HG03175 (cell line): ENCODE data around the gene BCL11B.

ENCODE experiments used
- ATAC-seq: cut with Tn5 transposase; IDR thresholded peaks from one replicate; pipeline ENCODE4 v1.9.1; 2021; ENCODE audit warnings: mild to moderate bottlenecking, moderate library complexity; ENCODE audit not compliant: unreplicated experiment

BCL11B gene

GRCh38 chr14:99123208-99123870, 148.7 kb downstream of the BCL11B start:
- no peak for ATAC-seq

GRCh38 chr14:99122521-99123125, 149.4 kb downstream of the BCL11B start:
- no peak for ATAC-seq

DNA sequence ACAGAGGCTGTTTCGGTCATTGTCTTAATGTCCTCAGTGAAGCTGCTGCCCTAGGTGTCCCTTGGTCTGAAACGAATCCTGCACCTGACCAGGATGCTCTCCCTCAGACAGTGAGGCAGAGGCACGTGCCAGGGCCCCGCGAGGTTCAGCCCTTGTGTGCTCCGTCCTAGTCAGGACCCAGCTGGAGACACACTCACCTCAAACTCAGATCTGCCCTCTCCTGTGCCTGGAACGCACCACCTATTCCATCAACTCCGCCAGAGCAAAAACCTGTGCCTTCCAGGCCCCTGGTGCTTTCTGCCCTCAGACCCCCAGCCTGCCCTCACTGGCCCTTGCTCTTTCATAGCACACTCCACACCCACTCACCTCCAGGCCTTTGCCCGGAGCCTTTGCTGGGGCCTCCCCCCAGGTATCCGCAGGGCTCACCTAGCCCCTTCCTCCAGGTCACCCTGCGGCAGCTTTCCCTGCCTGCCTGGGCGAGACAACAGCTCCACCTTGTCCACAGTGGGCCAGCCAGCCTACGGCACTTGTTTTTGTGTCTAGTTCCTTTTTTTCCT, 150.6 kb downstream of the BCL11B start:
- no peak for ATAC-seq

DNA sequence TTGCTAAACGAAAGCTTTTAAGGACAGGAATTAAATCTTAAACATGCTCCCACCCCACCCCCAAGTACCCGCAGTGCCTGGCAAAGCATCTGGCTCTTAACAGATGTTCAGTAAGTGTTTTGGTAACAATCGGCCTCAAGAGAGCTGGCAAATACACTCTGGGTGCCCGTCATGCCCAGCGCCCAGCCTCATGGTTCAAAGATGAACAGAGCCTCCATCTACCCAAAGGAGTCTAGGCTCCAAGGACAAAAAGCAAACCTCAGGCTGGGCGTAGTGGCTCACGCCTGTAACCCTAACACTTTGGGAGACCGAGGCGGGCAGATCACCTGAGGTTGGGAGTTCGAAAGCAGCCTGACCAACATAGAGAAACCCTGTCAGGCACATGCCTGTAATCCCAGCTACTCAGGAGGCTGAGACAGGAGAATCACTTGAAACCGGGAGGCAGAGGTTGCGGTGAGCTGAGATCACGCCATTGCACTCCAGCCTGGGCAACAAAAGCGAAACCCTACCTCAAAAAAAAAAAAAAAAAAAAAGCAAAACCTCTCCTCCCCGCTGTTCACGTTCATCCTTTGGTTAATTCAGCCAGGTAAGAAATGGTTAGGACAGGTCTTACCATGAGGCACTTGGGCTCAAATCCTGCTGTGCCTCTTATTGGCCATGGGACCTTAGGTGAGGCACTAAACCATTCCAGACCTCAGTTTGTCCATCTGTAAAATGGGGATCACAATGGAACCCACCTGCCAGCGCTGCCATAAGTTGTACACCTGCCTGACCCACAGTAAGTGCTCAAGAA, 151.3 kb downstream of the BCL11B start:
- ATAC-seq = no peak

DNA sequence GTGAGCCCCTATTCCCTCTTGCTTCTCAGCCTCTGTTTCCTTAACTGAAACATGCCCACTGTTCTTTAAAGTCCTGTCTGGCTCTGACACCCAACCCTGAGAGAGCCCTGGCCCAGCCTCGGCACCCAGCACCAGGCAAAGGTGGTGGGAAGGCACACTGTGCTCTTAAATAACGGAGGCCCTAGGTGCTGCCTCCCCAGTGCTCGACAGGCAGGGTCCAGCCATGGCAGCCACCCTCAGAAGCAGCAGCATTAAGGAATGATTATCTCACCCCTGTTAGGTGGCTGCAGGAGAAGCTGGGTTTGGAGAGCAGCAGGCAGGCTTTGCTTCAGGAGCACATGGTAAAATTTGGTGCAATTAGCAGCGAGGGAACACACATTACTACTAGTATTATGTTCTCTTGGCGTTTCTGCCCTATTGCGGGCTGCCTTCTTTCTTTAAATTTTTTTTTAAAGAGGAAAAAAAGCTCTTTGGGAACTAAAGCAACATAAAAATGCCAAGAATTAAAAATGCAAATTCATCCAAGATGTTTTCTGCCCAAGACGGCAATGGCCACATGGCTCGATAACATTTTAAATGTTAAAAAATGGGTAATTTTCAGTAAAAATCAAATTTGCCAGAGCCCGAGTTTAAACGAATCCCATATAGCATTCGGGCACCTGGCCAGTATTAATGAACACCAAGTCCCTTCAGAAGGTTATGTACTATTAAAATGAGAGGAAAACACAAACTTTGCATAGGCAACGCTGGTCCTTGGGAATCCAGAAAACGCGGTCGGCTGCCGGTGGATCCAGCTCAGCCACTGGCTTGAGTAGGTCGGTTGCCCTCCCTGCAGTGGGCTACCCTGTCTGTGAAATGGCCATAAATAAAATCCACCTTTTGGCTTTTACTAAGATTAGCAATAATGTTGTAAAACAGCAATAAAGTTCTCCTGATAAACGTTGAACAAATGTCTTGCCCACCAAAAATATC, 152.2 kb downstream of the BCL11B start:
- ATAC-seq = no peak
